Measurements from ENCODE around the gene SFMBT2. TPM values are rescaled to one million over a fixed set of nuclear protein-coding genes. Genes with fewer than 3 reads are reported as not detected.

The SFMBT2 gene
- total RNA-seq, 2 donors from 2014 or later: 20.4 to 24.8 TPM

DNA sequence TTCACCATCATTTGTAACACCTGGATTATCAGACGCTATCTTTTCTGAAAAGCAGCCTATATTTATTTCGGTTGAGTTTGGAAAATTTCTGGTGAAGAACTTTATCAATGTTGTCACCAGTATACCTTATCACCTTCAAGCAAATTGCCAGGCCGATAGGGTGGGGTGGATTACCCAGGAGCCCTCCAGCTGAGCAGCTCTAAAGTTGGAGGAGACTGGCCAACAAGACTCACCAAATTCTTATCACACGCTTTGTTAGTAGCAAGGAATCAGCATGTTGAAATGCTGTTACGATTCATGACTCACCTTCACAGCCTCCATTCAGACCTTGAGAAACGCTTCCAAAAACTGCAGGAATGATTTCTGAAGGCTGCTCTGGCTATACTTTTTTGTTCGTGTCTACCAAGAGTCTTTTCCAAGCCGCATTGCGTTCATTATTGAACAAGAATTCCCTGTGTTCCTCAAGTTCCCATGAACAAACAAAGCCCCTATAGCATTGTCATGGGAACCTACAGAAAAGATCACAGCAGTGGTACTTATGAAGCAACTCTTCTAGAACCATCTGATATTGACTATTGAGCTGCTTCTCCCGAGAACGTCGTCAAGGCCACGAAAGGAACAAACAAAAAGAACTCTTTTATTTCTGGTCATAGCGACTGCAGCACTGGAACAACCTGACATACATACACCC, 291.4 kb downstream of the SFMBT2 start:
- Mint-ChIP-seq H3K9me3 (no peaks in the 10 kb centered on the region), H3K36me3 (ENCODE audit: low read depth) (no peaks in the 10 kb centered on the region), H3K4me3 (no peak overlapping the region), H3K27ac (no peak overlapping the region), H3K4me1 (peaks cover 5% of the 10 kb centered on the region), H3K27me3 (peaks cover 3% of the 10 kb centered on the region)
- ATAC-seq (replicated peaks): no peak

GRCh38 chr10:7117806-7118674, 292.8 kb downstream of the SFMBT2 start:
- ATAC-seq (replicated peaks): peak; percentile 65
- Mint-ChIP-seq H3K4me3 (peak overlapping the region; percentile 22), H3K4me1 (peaks cover 5% of the 10 kb centered on the region), H3K27ac (no peak overlapping the region), H3K27me3 (peaks cover 3% of the 10 kb centered on the region), H3K36me3 (ENCODE audit: low read depth) (no peaks in the 10 kb centered on the region), H3K9me3 (no peaks in the 10 kb centered on the region)

- peaks cover 5% of the 10 kb centered on the region for H3K4me1 Mint-ChIP-seq
- no peaks in the 10 kb centered on the region for H3K27me3 Mint-ChIP-seq
- no peak overlapping the region for H3K27ac Mint-ChIP-seq
- no peak overlapping the region for H3K4me3 Mint-ChIP-seq
- no peak for ATAC-seq (replicated peaks)
- no peaks in the 10 kb centered on the region for H3K9me3 Mint-ChIP-seq
- no peaks in the 10 kb centered on the region for H3K36me3 Mint-ChIP-seq (ENCODE audit: low read depth)
Measured at GRCh38 chr10:7117177-7117799, 293.5 kb downstream of the SFMBT2 start.

DNA sequence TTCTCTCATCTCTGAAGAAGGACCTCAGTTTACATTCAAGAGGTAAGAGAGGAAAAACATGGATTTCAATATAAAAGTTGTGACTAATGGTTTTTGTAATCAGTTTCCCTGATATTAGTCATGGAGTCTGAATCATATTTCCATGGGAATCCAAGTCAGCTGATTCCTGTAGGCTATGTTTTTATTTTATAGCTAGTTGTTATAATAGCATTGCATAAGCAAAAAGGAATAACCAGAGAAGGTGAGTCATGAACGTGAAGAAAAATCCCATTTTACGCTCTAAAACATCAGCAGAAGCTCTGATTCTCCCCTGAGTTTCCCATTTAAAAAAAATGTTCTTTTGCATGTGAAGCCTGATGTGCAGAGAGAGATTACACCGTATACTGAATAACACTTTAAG, 299.3 kb downstream of the SFMBT2 start:
- Mint-ChIP-seq H3K27me3 (no peaks in the 10 kb centered on the region), H3K27ac (no peak overlapping the region), H3K36me3 (ENCODE audit: low read depth) (no peaks in the 10 kb centered on the region), H3K4me3 (no peak overlapping the region), H3K9me3 (no peaks in the 10 kb centered on the region), H3K4me1 (no peaks in the 10 kb centered on the region)
- no peak for ATAC-seq (replicated peaks)

DNA sequence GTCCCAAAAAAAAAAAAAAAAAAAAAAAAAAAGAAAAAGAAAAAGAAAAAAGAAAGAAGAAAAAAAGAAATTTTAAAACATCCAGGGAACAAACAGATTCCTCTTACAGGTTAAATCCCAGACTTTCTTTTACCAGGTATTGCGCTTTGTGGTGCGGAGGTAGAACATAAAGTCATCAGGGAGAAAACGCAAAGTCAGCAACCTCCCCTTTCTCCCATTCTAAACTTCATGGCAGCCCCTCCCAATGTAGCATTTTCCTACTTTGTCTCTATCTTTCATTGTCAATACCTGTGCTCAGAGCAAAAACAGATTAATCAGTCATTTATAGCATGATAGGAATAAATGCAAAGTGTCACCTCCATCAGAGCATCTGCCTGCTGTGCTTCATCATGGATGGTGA, 299.7 kb downstream of the SFMBT2 start:
- Mint-ChIP-seq H3K27ac (no peak overlapping the region), H3K9me3 (no peaks in the 10 kb centered on the region), H3K4me1 (no peaks in the 10 kb centered on the region), H3K4me3 (no peak overlapping the region), H3K36me3 (ENCODE audit: low read depth) (no peaks in the 10 kb centered on the region), H3K27me3 (no peaks in the 10 kb centered on the region)
- ATAC-seq (replicated peaks): no peak

All from activated T-helper 17 cell treated with anti-CD3 and anti-CD28 coated beads, Interleukin-2, amount 50 U/mL, for 72 hours (primary cell).